Vagina (tissue), 2 donors: ENCODE results near the gene ARG2.

ENCODE experiments used
- CTCF ChIP-seq, 3 experiments: fragments of 450-650 bp in 2 of 3; fragments of 200-600 bp in 1 of 3; sonication (generic) in 1 of 3; IDR thresholded peaks; one replicate each; pipeline ENCODE4 v1.5.1; 2017 to 2019; ENCODE audit warnings: antibody characterized with exemption in 3 of 3, mild to moderate bottlenecking in 2 of 3, moderate library complexity in 2 of 3
- POLR2AphosphoS5 ChIP-seq, 2 donors: sonication (generic); formaldehyde crosslinking; IDR thresholded peaks; one replicate each; pipeline ENCODE4 v1.9.0; 2017; ENCODE audit warnings: antibody characterized with exemption in 2 of 2, mild to moderate bottlenecking in 2 of 2, low read depth in 1 of 2; ENCODE audit not compliant: insufficient read depth in 1 of 2

- no peak for TF ChIP-seq POLR2AphosphoS5 (IDR thresholded peaks at IDR 0.05; ENCODE audit: insufficient read depth in 1 of 2, low read depth in 1 of 2)
- TF ChIP-seq CTCF (IDR thresholded peaks at IDR 0.05): no peak
Measured at GRCh38 chr14:67652189-67652588, 32.5 kb downstream of the ARG2 start.
